Activated CD8-positive, alpha-beta T cell treated with anti-CD3 and anti-CD28 coated beads, Interleukin-2, amount 10 ng/mL, durations not matched to agents 7 days and 5 days (primary cell): ENCODE measurements around the gene DGKE. TPM values are rescaled to one million over a fixed set of nuclear protein-coding genes. Genes with fewer than 3 reads are reported as not detected.

Source experiments
- ATAC-seq: fragments of 150-1000 bp; cut with Tn5 transposase; one replicate; pipeline ENCODE4 v1.10.0; 2021; ENCODE audit warnings: moderate library complexity
- CTCF ChIA-PET: fragments of 350-600 bp; sonication (Branson Sonifier 250); formaldehyde crosslinking; loops from one replicate; lab custom pipeline; 2021; ENCODE audit warnings: antibody characterized with exemption; lab: Charles Lee
- POLR2A ChIA-PET: fragments of 350-600 bp; sonication (Branson Sonifier 250); formaldehyde crosslinking; loops from one replicate; lab custom pipeline; 2021; ENCODE audit warnings: antibody characterized with exemption; lab: Charles Lee
- DNase-seq: peaks from one replicate; pipeline ENCODE4 v3.0.0-alpha.2; 2020
- H3K27ac Mint-ChIP-seq: one replicate; pipeline ENCODE4 v1.8.0; 2021; ENCODE audit warnings: mild to moderate bottlenecking, mixed read lengths
- H3K27me3 Mint-ChIP-seq: one replicate; pipeline ENCODE4 v1.8.0; 2021; ENCODE audit warnings: low read depth, mixed read lengths
- H3K36me3 Mint-ChIP-seq: one replicate; pipeline ENCODE4 v1.8.0; 2021; ENCODE audit warnings: low read depth, mixed read lengths
- H3K4me1 Mint-ChIP-seq: one replicate; pipeline ENCODE4 v1.8.0; 2021; ENCODE audit warnings: low read depth, mixed read lengths
- H3K4me3 Mint-ChIP-seq: one replicate; pipeline ENCODE4 v1.8.0; 2021; ENCODE audit warnings: mild to moderate bottlenecking, mixed read lengths
- H3K9me3 Mint-ChIP-seq: one replicate; pipeline ENCODE4 v1.8.0; 2022; ENCODE audit warnings: mixed read lengths; ENCODE audit not compliant: insufficient read depth
- total RNA-seq, 2 experiments: library from RNA; stranded (reverse); gene quantifications; one replicate each; pipeline ENCODE4 v1.2.3, GENCODE V29; 2021

Gene DGKE
- total RNA-seq, 2 experiments from 2014 or later, result 30.8 to 31.1 TPM

- Mint-ChIP-seq H3K9me3 (no peaks in the 10 kb centered on the region), H3K4me3 (no peak overlapping the region), H3K4me1 (peaks cover 45% of the 10 kb centered on the region), H3K27ac (no peak overlapping the region), H3K36me3 (peaks cover 82% of the 10 kb centered on the region), H3K27me3 (no peaks in the 10 kb centered on the region)
- CTCF ChIA-PET, result interaction anchor here (1.6 kb wide), 1 partner anchor 104 kb away, joined by 3 read pairs; no protein-coding TSS in a partner anchor
- POLR2A ChIA-PET, result interaction anchor here (4.5 kb wide), 1 partner anchor 10 kb away, joined by 19 read pairs; the partner anchor contains the start of gene TRIM25
- ATAC-seq (no peak), DNase-seq (no peak)
These were observed 69.6 kb downstream of the DGKE start for GRCh38 chr17:56903560-56903959.

GRCh38 chr17:56908001-56908542 lies 74.1 kb downstream of the DGKE start:
- Mint-ChIP-seq H3K36me3 (peaks cover 77% of the 10 kb centered on the region), H3K4me3 (no peak overlapping the region)
- peak; percentile 62 for DNase-seq

GRCh38 chr17:56909742-56910508 lies 76.0 kb downstream of the DGKE start:
- ChIA-PET CTCF (interaction anchor here (0.7 to 1.4 kb wide), 3 partner anchors 30 to 90 kb away, joined by 3 to 4 read pairs (median 3); partner anchors contain the start of gene COIL), POLR2A (interaction anchor here (0.5 to 1.4 kb wide), 3 partner anchors 11 to 31 kb away, joined by 3 to 4 read pairs (median 3); no protein-coding TSS in a partner anchor)
- H3K4me3 Mint-ChIP-seq, result peak overlapping the region; percentile 86
- no peaks in the 10 kb centered on the region for H3K9me3 Mint-ChIP-seq
- H3K36me3 Mint-ChIP-seq, result peaks cover 66% of the 10 kb centered on the region
- ATAC-seq, result no peak
- no peaks in the 10 kb centered on the region for H3K27me3 Mint-ChIP-seq
- no peak for DNase-seq
- H3K27ac Mint-ChIP-seq, result peak overlapping the region; percentile 17
- peaks cover 54% of the 10 kb centered on the region for H3K4me1 Mint-ChIP-seq

More at GRCh38 chr17:56908001-56908542, 74.1 kb downstream of the DGKE start:
- ChIA-PET CTCF (interaction anchor here (0.7 to 1.4 kb wide), 2 partner anchors 31 to 107 kb away, joined by 3 to 4 read pairs; no protein-coding TSS in a partner anchor), POLR2A (interaction anchor here (1.1 to 1.3 kb wide), 2 partner anchors 53 to 74 kb away, joined by 3 to 6 read pairs; partner anchors contain the start of genes C17orf67, COIL and DGKE)
- peaks cover 57% of the 10 kb centered on the region for H3K4me1 Mint-ChIP-seq
- H3K27me3 Mint-ChIP-seq, result no peaks in the 10 kb centered on the region
- peak; percentile 40 for ATAC-seq
- H3K27ac Mint-ChIP-seq, result peak overlapping the region; percentile 80
- no peaks in the 10 kb centered on the region for H3K9me3 Mint-ChIP-seq

DNA sequence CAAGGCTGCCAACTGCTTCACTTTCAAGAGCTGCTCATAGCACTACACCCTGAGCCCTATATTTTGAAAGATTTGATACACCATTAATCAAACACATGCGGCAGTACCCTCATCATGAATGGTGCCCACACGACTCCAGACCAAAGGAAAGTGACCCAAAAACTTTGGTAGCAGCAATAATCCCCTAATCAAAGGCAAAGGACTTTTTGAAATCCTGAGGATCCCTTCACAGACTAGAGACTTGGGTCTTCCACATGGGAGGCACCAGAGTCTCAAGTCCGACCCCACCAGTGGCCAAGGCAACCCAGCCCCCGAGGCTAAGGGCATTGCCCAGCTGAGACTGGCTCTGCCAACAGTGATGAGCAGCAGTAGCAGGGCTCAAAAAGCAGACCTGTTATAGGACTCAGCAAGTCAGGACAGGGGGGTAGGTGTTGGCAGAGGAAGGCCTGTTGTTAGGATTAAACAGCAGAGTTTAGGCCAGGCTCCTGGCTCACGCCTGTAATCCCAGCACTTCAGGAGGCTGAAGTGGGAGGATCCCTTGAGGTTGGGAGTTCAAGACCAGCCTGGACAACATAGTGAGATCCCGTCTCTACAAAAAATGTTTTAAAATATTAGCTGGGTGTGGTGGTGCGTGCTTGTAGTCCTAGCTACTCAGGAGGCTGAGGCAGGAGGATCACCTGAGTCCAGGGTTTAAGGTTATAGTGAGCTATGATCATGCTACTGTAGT lies 76.7 kb downstream of the DGKE start:
- Mint-ChIP-seq H3K4me3 (peak overlapping the region; percentile 86), H3K9me3 (no peaks in the 10 kb centered on the region), H3K4me1 (peaks cover 61% of the 10 kb centered on the region), H3K27me3 (no peaks in the 10 kb centered on the region), H3K36me3 (peaks cover 64% of the 10 kb centered on the region), H3K27ac (peak overlapping the region; percentile 17)
- ATAC-seq (no peak), DNase-seq (no peak)
- ChIA-PET CTCF (interaction anchor here (1.1 to 1.4 kb wide), 4 partner anchors 27 to 91 kb away, joined by 3 to 4 read pairs (median 3); no protein-coding TSS in a partner anchor), POLR2A (interaction anchor here (0.5 to 1.4 kb wide), 2 partner anchors 13 to 31 kb away, joined by 3 to 4 read pairs; no protein-coding TSS in a partner anchor)

DNA sequence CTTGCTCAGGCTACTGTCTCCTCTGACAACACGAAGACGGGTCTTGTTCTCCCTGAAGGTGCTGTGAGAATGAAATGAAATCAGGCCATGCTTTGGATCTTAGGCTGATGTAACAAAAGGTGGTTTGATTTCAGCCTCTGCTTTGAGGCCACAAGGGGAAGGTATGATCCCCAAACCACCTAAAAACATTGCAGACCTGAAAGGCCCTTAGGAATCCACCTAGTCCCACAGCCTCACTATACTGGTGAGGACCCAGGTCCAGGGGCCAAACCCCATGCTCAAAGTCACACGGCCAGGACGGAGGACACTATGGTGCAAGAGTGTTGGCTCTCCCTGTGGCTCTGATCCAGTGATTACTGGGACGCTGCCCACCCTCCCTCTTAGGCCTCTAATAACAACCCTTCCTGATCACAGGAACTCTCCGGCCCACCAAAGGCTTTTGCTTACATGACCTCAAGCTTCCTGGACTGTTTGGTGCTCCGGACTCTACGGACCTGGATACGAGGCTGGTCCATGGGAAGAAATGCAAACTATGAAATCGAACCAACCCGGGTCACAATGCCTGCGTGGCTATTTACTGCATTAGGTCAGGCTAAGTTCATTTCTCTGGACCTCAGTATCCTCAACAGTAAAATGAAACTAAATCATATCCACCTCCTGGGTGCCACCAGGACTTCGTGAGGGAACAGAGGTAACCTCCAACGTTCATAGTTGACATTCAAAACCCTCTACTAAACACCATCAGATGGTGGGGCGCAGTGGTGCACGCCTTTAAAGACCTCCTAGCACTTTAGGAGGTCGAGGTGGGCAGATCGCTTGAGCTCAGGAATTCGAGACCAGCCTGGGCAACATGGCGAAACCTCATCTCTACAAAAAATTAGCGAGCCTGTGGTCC lies 78.4 kb downstream of the DGKE start:
- Mint-ChIP-seq H3K27ac (peak overlapping the region; percentile 96), H3K4me1 (peaks cover 56% of the 10 kb centered on the region), H3K4me3 (peak overlapping the region; percentile 86), H3K9me3 (peaks cover 6% of the 10 kb centered on the region), H3K36me3 (peaks cover 56% of the 10 kb centered on the region), H3K27me3 (no peaks in the 10 kb centered on the region)
- POLR2A ChIA-PET, result interaction anchor here (2.0 to 3.3 kb wide), 4 partner anchors 13 to 173 kb away, joined by 7 to 36 read pairs (median 14); partner anchors contain the start of genes AKAP1, C17orf67 and DGKE
- CTCF ChIA-PET, result interaction anchor here (0.8 to 3.5 kb wide), 5 partner anchors 21 to 93 kb away, joined by 3 to 16 read pairs (median 3); no protein-coding TSS in a partner anchor
- ATAC-seq (no peak), DNase-seq (no peak)

GRCh38 chr17:56913000-56913311 lies 79.0 kb downstream of the DGKE start:
- Mint-ChIP-seq H3K9me3 (peaks cover 12% of the 10 kb centered on the region), H3K4me3 (peak overlapping the region; percentile 86), H3K27me3 (no peaks in the 10 kb centered on the region), H3K4me1 (peaks cover 50% of the 10 kb centered on the region), H3K27ac (peak overlapping the region; percentile 96), H3K36me3 (peaks cover 56% of the 10 kb centered on the region)
- CTCF ChIA-PET, result interaction anchor here (0.8 to 3.5 kb wide), 3 partner anchors 22 to 93 kb away, joined by 3 to 16 read pairs (median 7); no protein-coding TSS in a partner anchor
- POLR2A ChIA-PET, result interaction anchor here (1.4 to 3.3 kb wide), 9 partner anchors 14 to 172 kb away, joined by 4 to 36 read pairs (median 7); partner anchors contain the start of genes AKAP1, C17orf67 and DGKE
- ATAC-seq (no peak), DNase-seq (no peak)

- H3K9me3 Mint-ChIP-seq, result peaks cover 14% of the 10 kb centered on the region
- peak overlapping the region; percentile 96 for H3K27ac Mint-ChIP-seq
- peaks cover 54% of the 10 kb centered on the region for H3K36me3 Mint-ChIP-seq
These were observed 79.5 kb downstream of the DGKE start for GRCh38 chr17:56913353-56913866.

DNA sequence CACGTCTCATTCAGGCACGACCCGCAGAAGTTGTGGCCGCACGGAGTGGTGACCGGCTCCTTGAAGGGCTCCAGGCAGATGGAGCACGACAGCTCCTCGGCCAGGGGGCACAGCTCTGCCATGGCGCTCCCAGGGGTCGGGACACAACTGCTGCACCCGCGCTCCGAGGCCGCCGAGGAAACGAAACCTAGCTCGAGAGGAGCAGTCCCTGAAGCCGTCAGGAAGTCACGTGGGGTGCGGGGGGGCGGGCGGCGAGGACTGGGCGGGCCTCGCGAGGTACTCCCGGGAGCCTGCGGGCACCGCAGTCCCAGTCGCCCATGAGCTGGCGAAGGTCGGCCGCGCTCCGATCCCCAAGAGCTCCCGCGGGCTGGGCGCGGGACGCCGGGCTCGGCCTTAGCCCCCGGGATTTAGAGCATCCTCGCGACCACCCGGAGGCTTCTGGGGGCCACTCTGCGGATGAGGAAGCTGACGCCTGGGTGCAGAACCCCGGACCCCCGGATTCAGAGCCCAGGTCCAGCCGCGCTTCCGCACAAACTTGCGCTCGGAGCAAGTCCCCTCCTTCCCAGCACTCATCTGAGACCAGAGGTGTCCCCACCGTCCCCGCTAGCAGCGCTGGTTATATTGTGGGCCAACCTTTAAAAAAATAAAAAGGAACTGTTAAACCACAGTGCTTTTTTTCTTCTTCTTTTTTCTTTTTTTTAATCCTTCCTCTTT lies 80.1 kb downstream of the DGKE start, which contains the start of gene TRIM25:
TRIM25 (minus strand) TSS at position 183 of the 714 bp plus-strand sequence; CDS start at position 122, 61 bp downstream.
- ChIA-PET POLR2A (interaction anchor here (0.6 to 3.3 kb wide), 19 partner anchors 11 to 1094 kb away, joined by 3 to 36 read pairs (median 6); partner anchors contain the start of genes AKAP1, C17orf67 and DGKE), CTCF (interaction anchor here (0.6 to 3.5 kb wide), 4 partner anchors 9 to 95 kb away, joined by 3 to 16 read pairs (median 4); no protein-coding TSS in a partner anchor)
- H3K36me3 Mint-ChIP-seq, result peaks cover 48% of the 10 kb centered on the region
- H3K4me3 Mint-ChIP-seq, result peak within 1 kb of the TSS; percentile 86
- peak within 1 kb of the TSS; percentile 96 for H3K27ac Mint-ChIP-seq
- H3K9me3 Mint-ChIP-seq, result peaks cover 14% of the 10 kb centered on the region
- peak; percentile 95 for DNase-seq
- ATAC-seq, result peak; percentile 89
- H3K27me3 Mint-ChIP-seq, result no peaks in the 10 kb centered on the region
- H3K4me1 Mint-ChIP-seq, result peaks cover 44% of the 10 kb centered on the region

More at GRCh38 chr17:56913353-56913866, 79.5 kb downstream of the DGKE start:
- Mint-ChIP-seq H3K4me1 (peaks cover 46% of the 10 kb centered on the region), H3K4me3 (peak overlapping the region; percentile 86), H3K27me3 (no peaks in the 10 kb centered on the region)
- CTCF ChIA-PET, result interaction anchor here (1.0 to 3.5 kb wide), 4 partner anchors 8 to 94 kb away, joined by 3 to 16 read pairs (median 6); no protein-coding TSS in a partner anchor
- DNase-seq (no peak), ATAC-seq (peak; percentile 65)
- POLR2A ChIA-PET, result interaction anchor here (0.6 to 3.3 kb wide), 17 partner anchors 10 to 1094 kb away, joined by 3 to 36 read pairs (median 6); partner anchors contain the start of genes AKAP1, C17orf67 and DGKE

DNA sequence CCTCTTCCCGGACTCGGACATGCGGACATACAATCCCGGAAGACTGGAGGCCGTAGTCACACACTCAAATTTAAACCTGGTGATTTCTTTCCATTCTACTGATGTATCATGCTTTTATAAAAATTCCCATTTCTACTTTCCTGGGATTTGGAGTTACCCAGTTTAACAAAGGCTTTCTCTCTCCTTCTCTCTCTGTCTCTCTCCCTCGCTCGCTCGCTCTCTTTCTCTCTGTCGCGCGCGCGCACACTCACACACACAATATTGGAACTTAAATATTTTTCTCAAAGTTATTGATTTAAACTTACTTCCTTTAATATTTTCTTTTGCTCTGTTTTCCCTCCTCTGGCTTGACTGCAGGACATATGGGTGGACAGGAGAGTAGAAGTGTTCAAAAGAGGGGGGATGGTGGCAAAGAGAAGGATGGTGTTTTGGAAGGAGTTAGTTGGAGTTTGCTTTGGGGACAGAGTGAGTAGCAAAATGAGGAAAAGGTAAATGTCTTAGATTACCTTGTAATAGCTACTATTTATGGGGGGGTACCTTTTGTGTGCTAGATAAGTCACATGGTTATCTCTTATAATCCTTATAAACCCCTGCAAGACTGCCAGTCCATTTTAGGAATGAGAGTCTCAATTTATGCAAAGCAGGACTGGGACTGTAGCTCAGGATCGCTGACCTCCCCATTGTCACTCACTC lies 80.8 kb downstream of the DGKE start:
- Mint-ChIP-seq H3K9me3 (peaks cover 14% of the 10 kb centered on the region), H3K36me3 (peaks cover 48% of the 10 kb centered on the region), H3K4me1 (peaks cover 40% of the 10 kb centered on the region), H3K27me3 (no peaks in the 10 kb centered on the region), H3K27ac (peak overlapping the region; percentile 90), H3K4me3 (peak overlapping the region; percentile 86)
- no peak for ATAC-seq
- CTCF ChIA-PET, result interaction anchor here (0.6 to 3.5 kb wide), 4 partner anchors 10 to 95 kb away, joined by 3 to 16 read pairs (median 4); no protein-coding TSS in a partner anchor
- POLR2A ChIA-PET, result interaction anchor here (0.6 to 3.3 kb wide), 15 partner anchors 11 to 173 kb away, joined by 3 to 36 read pairs (median 6); partner anchors contain the start of genes AKAP1, C17orf67 and DGKE
- peak; percentile 35 for DNase-seq
